ENCODE results near the gene SUGCT.

DNA sequence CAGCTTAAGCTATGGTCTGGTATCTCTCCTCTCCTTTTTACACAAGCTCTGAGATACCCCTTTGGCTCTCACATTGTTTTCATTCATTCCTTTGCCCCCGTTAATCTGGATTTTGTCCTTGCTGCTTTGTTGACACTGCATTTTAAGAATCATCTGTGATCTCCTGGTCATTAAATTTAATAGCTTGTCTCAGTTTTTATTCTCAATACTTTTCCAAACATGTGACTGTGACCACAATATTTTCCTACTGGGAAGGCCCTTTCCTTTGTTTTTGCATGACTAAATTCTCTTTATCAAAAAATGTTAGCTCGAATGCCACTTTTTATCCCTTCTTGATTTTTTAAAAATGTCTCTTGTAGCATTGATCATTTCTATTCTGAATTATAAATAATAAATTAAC lies 171.2 kb downstream of the SUGCT start:
- TF ChIP-seq, protein P1, sequence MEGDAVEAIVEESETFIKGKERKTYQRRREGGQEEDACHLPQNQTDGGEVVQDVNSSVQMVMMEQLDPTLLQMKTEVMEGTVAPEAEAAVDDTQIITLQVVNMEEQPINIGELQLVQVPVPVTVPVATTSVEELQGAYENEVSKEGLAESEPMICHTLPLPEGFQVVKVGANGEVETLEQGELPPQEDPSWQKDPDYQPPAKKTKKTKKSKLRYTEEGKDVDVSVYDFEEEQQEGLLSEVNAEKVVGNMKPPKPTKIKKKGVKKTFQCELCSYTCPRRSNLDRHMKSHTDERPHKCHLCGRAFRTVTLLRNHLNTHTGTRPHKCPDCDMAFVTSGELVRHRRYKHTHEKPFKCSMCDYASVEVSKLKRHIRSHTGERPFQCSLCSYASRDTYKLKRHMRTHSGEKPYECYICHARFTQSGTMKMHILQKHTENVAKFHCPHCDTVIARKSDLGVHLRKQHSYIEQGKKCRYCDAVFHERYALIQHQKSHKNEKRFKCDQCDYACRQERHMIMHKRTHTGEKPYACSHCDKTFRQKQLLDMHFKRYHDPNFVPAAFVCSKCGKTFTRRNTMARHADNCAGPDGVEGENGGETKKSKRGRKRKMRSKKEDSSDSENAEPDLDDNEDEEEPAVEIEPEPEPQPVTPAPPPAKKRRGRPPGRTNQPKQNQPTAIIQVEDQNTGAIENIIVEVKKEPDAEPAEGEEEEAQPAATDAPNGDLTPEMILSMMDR (conservative IDR thresholded peaks at IDR 0.05), result no peak
- TF ChIP-seq ZFX (IDR thresholded peaks at IDR 0.05), result no peak

Data from C4-2B (cell line).